ENCODE results near the gene SLC15A3.
"Not testable (repeated sequence)": the region's sequence is repeated elsewhere in the genome, so short reads cannot be mapped to it uniquely, and the experiment has no call there.

SLC15A3 gene

GRCh38 chr11:60977224-60977623 lies 25.2 kb upstream of the SLC15A3 start:
- DNase-seq (ENCODE audit: low read depth in 2 of 2): no peak

GRCh38 chr11:60974726-60975125 lies 22.8 kb upstream of the SLC15A3 start:
- no peak for DNase-seq (ENCODE audit: low read depth in 2 of 2)

GRCh38 chr11:60974316-60974715 lies 22.3 kb upstream of the SLC15A3 start:
- DNase-seq (ENCODE audit: low read depth in 2 of 2): not testable (repeated sequence)

- DNase-seq (ENCODE audit: low read depth in 2 of 2): no peak
These were observed 21.7 kb upstream of the SLC15A3 start for GRCh38 chr11:60973699-60974098.

- DNase-seq (ENCODE audit: low read depth in 2 of 2): no peak
These were observed 20.4 kb upstream of the SLC15A3 start for GRCh38 chr11:60972182-60973030.

GRCh38 chr11:60971520-60971919 lies 19.5 kb upstream of the SLC15A3 start, which contains the start of gene CD6:
Gene CD6, plus strand, starts transcription at chr11:60971680. Its CDS starts 186 bp downstream, at chr11:60971866.
- peak; percentile 49 to 53 for DNase-seq (ENCODE audit: low read depth in 2 of 2)

- no peak for DNase-seq (ENCODE audit: low read depth in 2 of 2)
These were observed 18.9 kb upstream of the SLC15A3 start for GRCh38 chr11:60970890-60971289.

GRCh38 chr11:60970369-60970774 lies 18.4 kb upstream of the SLC15A3 start:
- peak; percentile 67 to 69 for DNase-seq (ENCODE audit: low read depth in 2 of 2)

- no peak for DNase-seq (ENCODE audit: low read depth in 2 of 2)
These were observed 16.2 kb upstream of the SLC15A3 start for GRCh38 chr11:60968223-60968622.

GRCh38 chr11:60966890-60967289 lies 14.9 kb upstream of the SLC15A3 start:
- no peak for DNase-seq (ENCODE audit: low read depth in 2 of 2)

GRCh38 chr11:60964801-60965200 lies 12.8 kb upstream of the SLC15A3 start:
- no peak for DNase-seq (ENCODE audit: low read depth in 2 of 2)

GRCh38 chr11:60960405-60960804 lies 8.4 kb upstream of the SLC15A3 start:
- DNase-seq (ENCODE audit: low read depth in 2 of 2): no peak

- no peak for DNase-seq (ENCODE audit: low read depth in 2 of 2)
These were observed 7.5 kb upstream of the SLC15A3 start for GRCh38 chr11:60959431-60959830.

GRCh38 chr11:60957188-60957587 lies 5.2 kb upstream of the SLC15A3 start:
- no peak for DNase-seq (ENCODE audit: low read depth in 2 of 2)

GRCh38 chr11:60955571-60955970 lies 3.6 kb upstream of the SLC15A3 start:
- DNase-seq (ENCODE audit: low read depth in 2 of 2): no peak

- no peak for DNase-seq (ENCODE audit: low read depth in 2 of 2)
These were observed 2.4 kb upstream of the SLC15A3 start for GRCh38 chr11:60954421-60954820.

- no peak for DNase-seq (ENCODE audit: low read depth in 2 of 2)
These were observed 1.8 kb upstream of the SLC15A3 start for GRCh38 chr11:60953781-60954180.

GRCh38 chr11:60952742-60953170 lies 780 bp upstream of the SLC15A3 start:
- no peak for DNase-seq (ENCODE audit: low read depth in 2 of 2)

GRCh38 chr11:60951606-60951903 lies 421 bp downstream of the SLC15A3 start:
- no peak for DNase-seq (ENCODE audit: low read depth in 2 of 2)

- DNase-seq (ENCODE audit: low read depth in 2 of 2): no peak
These were observed 907 bp downstream of the SLC15A3 start for GRCh38 chr11:60950933-60951605.

- DNase-seq (ENCODE audit: low read depth in 2 of 2): no peak
These were observed 2.0 kb downstream of the SLC15A3 start for GRCh38 chr11:60950024-60950423.

- no peak for DNase-seq (ENCODE audit: low read depth in 2 of 2)
These were observed 3.7 kb downstream of the SLC15A3 start for GRCh38 chr11:60948250-60948649.

- DNase-seq (ENCODE audit: low read depth in 2 of 2): no peak
These were observed 4.3 kb downstream of the SLC15A3 start for GRCh38 chr11:60947700-60948099.
